ENCODE results near the gene PDF.
"Not testable (repeated sequence)": the region's sequence is repeated elsewhere in the genome, so short reads cannot be mapped to it uniquely, and the experiment has no call there.

PDF gene

GRCh38 chr16:69330286-69331109, at the start of gene PDF:
Gene PDF, minus strand, starts transcription at chr16:69330588. Its CDS starts 18 bp downstream, at chr16:69330570.
- DNase-seq (ENCODE audit: low spot score) = peak; percentile 95

GRCh38 chr16:69378760-69379159, 48.4 kb upstream of the PDF start:
- DNase-seq (ENCODE audit: low spot score) = no peak

- no peak for DNase-seq (ENCODE audit: low spot score)
Observed at GRCh38 chr16:69378036-69378435, 47.6 kb upstream of the PDF start.

GRCh38 chr16:69376393-69377059, 46.1 kb upstream of the PDF start:
- no peak for DNase-seq (ENCODE audit: low spot score)

- no peak for DNase-seq (ENCODE audit: low spot score)
Observed at GRCh38 chr16:69373019-69373418, 42.6 kb upstream of the PDF start.

GRCh38 chr16:69371564-69371963, 41.2 kb upstream of the PDF start:
- no peak for DNase-seq (ENCODE audit: low spot score)

GRCh38 chr16:69368866-69369265, 38.5 kb upstream of the PDF start:
- no peak for DNase-seq (ENCODE audit: low spot score)

GRCh38 chr16:69367980-69368379, 37.6 kb upstream of the PDF start:
- no peak for DNase-seq (ENCODE audit: low spot score)

- no peak for DNase-seq (ENCODE audit: low spot score)
Observed at GRCh38 chr16:69366431-69366830, 36.0 kb upstream of the PDF start.

- DNase-seq (ENCODE audit: low spot score) = no peak
Observed at GRCh38 chr16:69365901-69366300, 35.5 kb upstream of the PDF start.

GRCh38 chr16:69364088-69364487, 33.7 kb upstream of the PDF start:
- no peak for DNase-seq (ENCODE audit: low spot score)

- no peak for DNase-seq (ENCODE audit: low spot score)
Observed at GRCh38 chr16:69363281-69363717, 32.9 kb upstream of the PDF start.

- DNase-seq (ENCODE audit: low spot score) = not testable (repeated sequence)
Observed at GRCh38 chr16:69360070-69360469, 29.7 kb upstream of the PDF start.

- DNase-seq (ENCODE audit: low spot score) = no peak
Observed at GRCh38 chr16:69351309-69352027, 21.1 kb upstream of the PDF start, which contains the start of gene TMED6. Gene TMED6, minus strand, starts transcription at chr16:69351786. Its CDS starts 33 bp downstream, at chr16:69351753.

GRCh38 chr16:69350536-69351133, 20.2 kb upstream of the PDF start:
- no peak for DNase-seq (ENCODE audit: low spot score)

GRCh38 chr16:69349536-69349935, 19.1 kb upstream of the PDF start:
- no peak for DNase-seq (ENCODE audit: low spot score)

- no peak for DNase-seq (ENCODE audit: low spot score)
Observed at GRCh38 chr16:69348222-69348621, 17.8 kb upstream of the PDF start.

- DNase-seq (ENCODE audit: low spot score) = no peak
Observed at GRCh38 chr16:69346683-69347082, 16.3 kb upstream of the PDF start.

GRCh38 chr16:69345923-69346322, 15.5 kb upstream of the PDF start:
- no peak for DNase-seq (ENCODE audit: low spot score)

- no peak for DNase-seq (ENCODE audit: low spot score)
Observed at GRCh38 chr16:69344171-69344570, 13.8 kb upstream of the PDF start.

GRCh38 chr16:69340095-69340644, 9.8 kb upstream of the PDF start:
- no peak for DNase-seq (ENCODE audit: low spot score)
